ENCODE measurements around the gene LYPD5. TPM values are rescaled to one million over a fixed set of nuclear protein-coding genes. Genes with fewer than 3 reads are reported as not detected.
A peak's percentile ranks its signal among the peaks of the same experiment; 100 is the strongest.

The LYPD5 gene
- total RNA-seq, 1 donor: 0.72 TPM

DNA sequence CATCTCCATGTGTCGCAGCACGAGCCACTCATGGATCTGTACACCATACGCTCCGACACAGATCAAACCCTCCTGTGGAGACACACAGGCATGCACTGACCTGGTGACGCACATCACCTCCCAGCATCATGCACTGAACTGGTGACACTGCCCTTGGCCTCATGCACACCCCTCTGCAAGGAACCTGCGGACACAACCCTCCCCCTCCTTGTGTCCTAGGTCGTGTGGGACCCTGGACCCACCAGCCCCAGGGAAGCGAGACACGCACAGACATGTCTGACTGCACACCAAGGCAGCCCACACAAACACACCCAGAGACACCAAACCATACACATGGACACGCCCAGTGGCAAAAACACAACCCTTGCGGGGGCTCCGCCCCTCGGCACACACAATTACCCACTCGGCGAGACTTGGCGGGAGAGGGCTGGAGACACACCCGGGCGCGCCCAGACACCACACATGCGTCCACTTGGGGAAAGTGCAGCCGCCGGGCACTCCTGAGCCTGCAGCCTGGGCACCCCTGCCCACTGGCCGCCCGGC is 19.5 kb downstream of the LYPD5 start:
- TF ChIP-seq, protein P1, sequence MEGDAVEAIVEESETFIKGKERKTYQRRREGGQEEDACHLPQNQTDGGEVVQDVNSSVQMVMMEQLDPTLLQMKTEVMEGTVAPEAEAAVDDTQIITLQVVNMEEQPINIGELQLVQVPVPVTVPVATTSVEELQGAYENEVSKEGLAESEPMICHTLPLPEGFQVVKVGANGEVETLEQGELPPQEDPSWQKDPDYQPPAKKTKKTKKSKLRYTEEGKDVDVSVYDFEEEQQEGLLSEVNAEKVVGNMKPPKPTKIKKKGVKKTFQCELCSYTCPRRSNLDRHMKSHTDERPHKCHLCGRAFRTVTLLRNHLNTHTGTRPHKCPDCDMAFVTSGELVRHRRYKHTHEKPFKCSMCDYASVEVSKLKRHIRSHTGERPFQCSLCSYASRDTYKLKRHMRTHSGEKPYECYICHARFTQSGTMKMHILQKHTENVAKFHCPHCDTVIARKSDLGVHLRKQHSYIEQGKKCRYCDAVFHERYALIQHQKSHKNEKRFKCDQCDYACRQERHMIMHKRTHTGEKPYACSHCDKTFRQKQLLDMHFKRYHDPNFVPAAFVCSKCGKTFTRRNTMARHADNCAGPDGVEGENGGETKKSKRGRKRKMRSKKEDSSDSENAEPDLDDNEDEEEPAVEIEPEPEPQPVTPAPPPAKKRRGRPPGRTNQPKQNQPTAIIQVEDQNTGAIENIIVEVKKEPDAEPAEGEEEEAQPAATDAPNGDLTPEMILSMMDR (IDR thresholded peaks at IDR 0.05; ENCODE audit: insufficient read depth, low read length): no peak
- H3K4me3 ChIP-seq (ENCODE audit: low read depth, low read length): no peak overlapping the region
- DNase-seq (ENCODE audit: low read depth): no peak

- no peak overlapping the region for H3K4me3 ChIP-seq (ENCODE audit: low read depth, low read length)
- DNase-seq (ENCODE audit: low read depth): no peak
- TF ChIP-seq, protein P1 (IDR thresholded peaks at IDR 0.05; ENCODE audit: insufficient read depth, low read length): no peak
Observed at GRCh38 chr19:43782311-43782660, 20.0 kb downstream of the LYPD5 start.

DNA sequence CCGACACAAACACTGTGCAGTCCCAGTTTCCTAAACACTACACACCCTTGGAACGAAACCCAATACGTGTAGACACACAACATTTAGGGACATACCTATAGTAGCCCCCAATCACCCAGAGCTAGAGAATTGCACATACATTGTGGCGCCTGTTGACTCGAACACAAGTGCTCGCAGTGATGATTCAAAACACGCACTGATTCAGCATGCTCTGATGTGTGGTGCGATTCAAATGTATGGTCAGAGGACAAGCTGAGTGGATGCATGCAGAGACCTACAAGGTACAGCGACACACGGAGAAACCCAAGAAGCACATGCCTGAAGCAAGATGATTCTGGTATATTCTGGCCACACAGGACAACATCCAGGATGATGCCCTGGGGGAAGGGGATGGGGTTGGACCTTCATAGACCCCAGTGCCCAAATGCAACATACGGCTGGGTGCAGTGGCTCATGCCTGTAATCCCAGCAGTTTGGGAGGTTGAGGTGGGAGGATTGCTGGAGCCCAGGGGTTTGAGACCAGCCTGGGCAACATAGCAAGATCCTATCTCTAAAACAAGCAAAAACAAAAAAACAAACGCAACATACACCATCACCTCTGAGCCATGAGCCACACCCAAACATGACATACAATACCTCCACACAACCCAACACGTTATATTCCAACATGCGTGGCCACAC is 20.5 kb downstream of the LYPD5 start:
- TF ChIP-seq, protein P1 (IDR thresholded peaks at IDR 0.05; ENCODE audit: insufficient read depth, low read length): no peak
- no peak for DNase-seq (ENCODE audit: low read depth)
- H3K4me3 ChIP-seq (ENCODE audit: low read depth, low read length): no peak overlapping the region

DNA sequence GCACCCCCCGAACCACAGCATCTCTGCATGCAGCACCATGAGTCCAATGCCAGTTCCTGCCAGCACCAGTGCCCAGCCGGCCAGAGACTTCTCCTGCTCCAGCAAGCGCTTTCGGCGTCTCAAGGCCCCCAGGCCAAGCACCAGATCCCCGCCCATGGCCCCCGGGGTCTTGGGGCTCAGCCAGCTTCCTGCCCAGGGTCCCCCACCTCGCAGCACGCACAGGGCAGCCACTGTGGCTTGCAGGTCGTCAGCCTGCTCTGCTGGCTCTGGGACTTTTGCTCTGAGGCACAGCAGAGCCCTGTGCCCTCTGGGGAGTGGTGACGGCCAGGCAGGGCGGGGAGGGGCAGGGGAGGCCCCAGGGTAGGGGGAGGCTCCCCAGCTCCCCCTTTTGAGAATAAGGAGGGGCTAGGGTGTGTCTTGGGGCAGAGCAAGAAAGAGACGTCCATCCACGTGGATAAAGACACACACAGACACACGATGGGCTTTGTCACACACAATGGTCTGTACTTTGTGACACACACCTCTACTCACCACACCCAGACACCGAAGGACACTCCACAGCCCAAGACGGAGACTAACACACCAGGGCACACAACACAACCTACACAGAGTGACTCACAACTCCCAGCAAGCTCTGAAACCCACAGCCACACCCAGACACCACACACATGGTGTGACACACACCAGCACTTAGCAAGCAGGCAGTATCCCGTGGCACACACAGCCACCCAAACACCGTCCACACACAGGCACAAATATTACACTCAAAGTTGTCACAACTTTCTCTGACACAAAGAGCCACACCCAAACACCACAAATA is 21.3 kb downstream of the LYPD5 start, which contains the start of gene KCNN4:
KCNN4 (minus strand) TSS at position 268 of the 820 bp plus-strand sequence; CDS start at position 156, 112 bp downstream.
- TF ChIP-seq, protein P1 (IDR thresholded peaks at IDR 0.05; ENCODE audit: insufficient read depth, low read length): no peak
- peak within 1 kb of the TSS; percentile 59 for H3K4me3 ChIP-seq (ENCODE audit: low read depth, low read length)
- DNase-seq (ENCODE audit: low read depth): peak; percentile 58

DNA sequence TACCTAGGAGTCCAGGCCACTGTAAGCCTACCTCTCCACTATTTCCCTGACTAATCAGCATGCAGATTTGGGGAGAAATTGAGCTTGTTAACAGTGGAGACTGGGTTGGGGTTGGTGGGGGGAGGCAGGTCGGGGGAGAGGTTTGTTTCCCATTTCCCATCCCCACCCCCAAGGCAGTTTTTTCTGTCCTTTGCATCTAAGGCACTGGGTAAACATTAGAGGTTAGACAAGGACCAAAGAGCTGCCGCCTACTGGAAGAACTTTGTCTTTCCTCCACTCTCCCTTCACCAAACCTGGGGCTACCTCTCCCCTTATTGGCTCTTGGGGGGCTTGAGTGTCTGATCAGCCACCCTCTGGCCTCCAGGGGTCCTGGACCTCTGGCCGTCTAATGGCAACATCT is 22.4 kb downstream of the LYPD5 start:
- peak overlapping the region; percentile 59 for H3K4me3 ChIP-seq (ENCODE audit: low read depth, low read length)
- TF ChIP-seq, protein P1 (IDR thresholded peaks at IDR 0.05; ENCODE audit: insufficient read depth, low read length): peak; percentile 7
- DNase-seq (ENCODE audit: low read depth): no peak

DNA sequence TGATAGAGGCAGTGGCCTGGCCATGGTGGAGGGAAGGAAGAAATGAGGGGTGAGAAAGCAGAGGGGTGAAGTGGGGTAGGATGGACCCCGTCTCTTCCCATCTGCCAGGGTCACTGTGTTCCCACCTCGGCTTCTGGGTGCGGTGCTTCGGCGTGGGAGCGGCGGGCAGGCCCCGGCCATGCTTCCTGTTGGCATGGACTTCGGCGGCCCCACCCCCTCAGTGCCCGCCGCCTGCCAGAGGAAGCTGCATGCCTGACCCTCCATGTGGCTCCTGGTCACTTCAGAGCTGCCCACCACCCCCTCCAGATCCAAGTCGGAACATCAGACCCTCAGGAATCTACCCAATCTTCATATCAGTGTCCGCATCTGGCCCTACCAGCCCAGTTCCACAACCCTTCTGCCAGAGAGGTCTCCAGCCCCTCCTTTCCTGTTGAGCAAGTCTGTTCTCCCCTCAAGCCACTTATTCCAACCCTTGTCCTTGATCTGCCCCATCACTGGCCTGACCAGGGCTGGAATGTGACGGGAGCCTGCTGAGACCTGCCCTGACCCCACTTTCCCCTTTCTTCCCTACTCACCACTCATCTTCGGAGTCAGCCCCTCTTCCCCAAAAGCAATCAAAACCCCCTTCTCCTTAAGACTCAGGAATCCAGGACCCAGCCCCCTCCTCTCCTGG is 23.0 kb downstream of the LYPD5 start:
- TF ChIP-seq, protein P1 (IDR thresholded peaks at IDR 0.05; ENCODE audit: insufficient read depth, low read length): no peak
- DNase-seq (ENCODE audit: low read depth): no peak
- peak overlapping the region; percentile 59 for H3K4me3 ChIP-seq (ENCODE audit: low read depth, low read length)
